HEK293T (cell line): Measurements from ENCODE around the gene GSTM4.

Source experiments
- ARNT ChIP-seq: fragments of 450-650 bp; IDR thresholded peaks from 2 replicates; pipeline ENCODE4 v1.6.1; 2017; ENCODE audit warnings: mild to moderate bottlenecking
- BHLHE40 ChIP-seq: fragments of 450-650 bp; IDR thresholded peaks from 2 replicates; pipeline ENCODE4 v1.6.1; 2016; ENCODE audit warnings: mild to moderate bottlenecking, moderate library complexity, borderline replicate concordance
- FOXK2 ChIP-seq: fragments of 450-650 bp; IDR thresholded peaks from 2 replicates; pipeline ENCODE4 v1.6.1; 2016; ENCODE audit warnings: mild to moderate bottlenecking
- LEF1 ChIP-seq: fragments of 450-650 bp; IDR thresholded peaks from 2 replicates; pipeline ENCODE4 v1.6.1; 2017; ENCODE audit warnings: mild to moderate bottlenecking, borderline replicate concordance
- NFRKB ChIP-seq: fragments of 450-650 bp; IDR thresholded peaks from 2 replicates; pipeline ENCODE4 v1.6.1; 2016; ENCODE audit warnings: mild to moderate bottlenecking, moderate library complexity
- SP1 ChIP-seq: fragments of 450-650 bp; IDR thresholded peaks from 2 replicates; pipeline ENCODE4 v1.6.1; 2017
- SUZ12 ChIP-seq: fragments of 450-650 bp; IDR thresholded peaks from 2 replicates; pipeline ENCODE4 v1.6.1; 2016; ENCODE audit warnings: mild to moderate bottlenecking
- TARDBP ChIP-seq: fragments of 450-650 bp; IDR thresholded peaks from 2 replicates; pipeline ENCODE4 v1.6.1; 2016
- ZNF384 ChIP-seq: fragments of 450-650 bp; IDR thresholded peaks from 2 replicates; pipeline ENCODE4 v1.6.1; 2016
- TF ChIP-seq, protein P1 (sequence below): fragments of 450-650 bp; IDR thresholded peaks from 2 replicates; pipeline ENCODE4 v1.6.1; 2016

DNA sequence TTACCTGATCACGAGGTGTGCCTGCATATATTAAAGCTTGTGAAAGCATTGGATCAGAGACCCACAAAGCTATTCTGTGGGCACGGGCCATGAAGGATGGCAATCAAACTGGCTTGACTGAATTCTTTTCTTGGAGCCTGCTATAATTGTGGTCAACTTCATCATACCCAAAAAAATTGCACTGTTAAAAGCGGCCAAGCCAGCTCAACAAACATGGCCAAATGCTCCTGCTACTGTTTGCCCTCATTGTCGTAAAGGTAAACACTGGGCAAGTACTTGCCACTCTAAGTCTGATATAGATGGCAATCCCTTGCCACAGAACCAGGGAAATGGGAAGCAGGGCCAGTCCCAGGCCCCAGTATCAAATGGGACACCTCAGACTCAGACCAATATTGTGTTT lies 49.5 kb downstream of the GSTM4 start:
- TF ChIP-seq BHLHE40 (no peak), ZNF384 (no peak), FOXK2 (no peak), TARDBP (no peak), NFRKB (no peak), SUZ12 (no peak), SP1 (no peak), LEF1 (no peak), ARNT (no peak)
- TF ChIP-seq, protein P1, sequence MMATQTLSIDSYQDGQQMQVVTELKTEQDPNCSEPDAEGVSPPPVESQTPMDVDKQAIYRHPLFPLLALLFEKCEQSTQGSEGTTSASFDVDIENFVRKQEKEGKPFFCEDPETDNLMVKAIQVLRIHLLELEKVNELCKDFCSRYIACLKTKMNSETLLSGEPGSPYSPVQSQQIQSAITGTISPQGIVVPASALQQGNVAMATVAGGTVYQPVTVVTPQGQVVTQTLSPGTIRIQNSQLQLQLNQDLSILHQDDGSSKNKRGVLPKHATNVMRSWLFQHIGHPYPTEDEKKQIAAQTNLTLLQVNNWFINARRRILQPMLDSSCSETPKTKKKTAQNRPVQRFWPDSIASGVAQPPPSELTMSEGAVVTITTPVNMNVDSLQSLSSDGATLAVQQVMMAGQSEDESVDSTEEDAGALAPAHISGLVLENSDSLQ, result no peak
